Epidermal melanocyte (primary cell): ENCODE results near the gene KCNJ12.
"Not testable (repeated sequence)": the region's sequence is repeated elsewhere in the genome, so short reads cannot be mapped to it uniquely, and the experiment has no call there.

ENCODE experiments used
- DNase-seq: peaks from one replicate; pipeline ENCODE4 v3.0.0; 2011; ENCODE audit warnings: low spot score; ENCODE audit not compliant: insufficient read length

Gene KCNJ12

DNA sequence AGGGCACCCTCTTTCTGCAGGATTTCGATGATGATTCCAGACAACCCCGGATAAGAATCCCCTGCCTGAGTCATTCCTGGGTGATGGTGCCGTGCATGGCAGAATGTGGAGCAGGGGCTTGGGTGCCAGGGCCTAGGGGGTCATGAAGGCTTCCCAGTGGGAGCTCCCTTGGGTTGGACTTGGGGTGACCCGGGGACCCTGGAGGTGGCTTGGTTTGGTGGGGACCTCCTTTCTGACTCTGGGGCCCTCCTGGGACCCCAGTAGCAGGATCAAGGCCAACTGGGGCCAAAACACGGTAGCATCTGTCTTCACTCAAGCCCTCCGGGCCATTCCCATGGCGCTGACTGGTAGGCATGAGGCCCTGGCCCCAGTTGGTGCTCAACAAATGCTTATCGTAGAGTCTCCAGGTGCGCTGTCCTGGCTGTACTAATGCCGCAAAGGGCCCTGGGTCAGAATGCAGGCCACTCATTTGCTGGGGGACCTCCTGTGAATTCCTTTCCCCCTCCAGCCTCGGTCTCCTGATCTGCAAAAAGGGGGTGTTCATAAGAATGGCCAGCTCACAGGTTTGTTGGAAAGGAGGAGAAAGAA lies 44.4 kb downstream of the KCNJ12 start:
- DNase-seq, result not testable (repeated sequence)

DNA sequence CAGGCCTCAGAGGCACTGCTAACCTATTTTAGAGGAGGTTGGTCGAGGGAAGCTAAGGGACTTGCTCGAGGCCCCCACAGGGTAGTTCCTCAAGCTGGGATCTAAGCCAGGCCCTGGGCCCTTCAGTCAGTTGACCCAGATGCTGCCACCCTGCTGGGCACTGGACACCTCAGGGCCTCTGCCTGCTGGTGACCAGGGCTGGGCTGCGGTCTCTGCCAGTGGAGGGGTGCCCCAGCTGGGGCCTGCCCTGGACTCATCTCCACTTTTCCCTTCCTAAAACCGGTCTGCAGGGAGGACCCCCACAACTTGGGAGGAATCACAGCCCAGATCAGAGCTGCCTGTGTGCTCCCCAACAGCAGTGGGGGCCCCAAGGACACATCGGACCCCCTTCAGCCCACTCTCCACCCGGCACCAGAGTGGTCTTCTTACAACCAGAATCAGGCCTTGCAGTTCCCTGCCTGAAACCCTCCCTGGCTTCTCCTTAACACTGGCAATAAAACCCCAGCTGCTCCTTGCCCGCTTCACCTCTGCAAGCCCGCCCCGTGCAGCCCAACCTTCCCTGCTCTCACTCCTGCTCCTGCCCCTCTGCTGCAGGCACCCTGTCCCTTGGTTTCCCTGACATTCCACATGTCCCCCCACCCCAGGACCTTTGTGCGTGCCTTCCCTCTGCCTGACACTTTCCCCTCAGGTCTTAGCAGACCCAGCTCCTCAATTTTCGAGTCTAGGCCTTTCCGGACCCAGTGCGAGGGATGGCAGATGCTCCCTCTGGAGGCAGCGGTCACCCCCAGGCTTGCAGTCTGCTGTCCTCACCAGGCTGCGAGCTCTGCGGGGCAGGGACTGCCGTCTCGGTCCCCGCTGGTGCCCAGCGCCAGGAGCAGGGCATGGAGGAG lies 45.5 kb downstream of the KCNJ12 start:
- not testable (repeated sequence) for DNase-seq

- not testable (repeated sequence) for DNase-seq
Observed at GRCh38 chr17:21422311-21423189, 46.4 kb downstream of the KCNJ12 start.

GRCh38 chr17:21423190-21423493 lies 47.0 kb downstream of the KCNJ12 start:
- not testable (repeated sequence) for DNase-seq

DNA sequence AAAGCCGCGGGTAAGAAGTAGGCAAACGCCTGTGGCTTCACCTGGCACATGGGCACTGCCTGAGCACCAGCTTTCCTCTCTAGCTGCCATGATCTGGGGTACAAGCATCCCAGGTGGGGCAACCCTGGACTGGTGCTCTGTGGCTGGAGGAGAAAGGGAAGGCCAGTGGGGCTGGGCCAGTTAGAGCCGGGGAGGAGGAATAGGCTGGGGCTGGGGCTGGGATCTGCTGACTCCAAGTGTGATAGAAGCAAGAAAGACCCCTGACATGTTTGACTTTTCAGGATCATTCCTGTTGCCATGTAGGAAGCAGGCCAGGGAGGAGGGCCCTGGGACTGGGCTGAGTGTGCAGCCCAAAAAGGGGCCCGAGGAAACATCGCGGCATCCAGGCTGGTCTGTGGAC lies 48.5 kb downstream of the KCNJ12 start:
- DNase-seq, result not testable (repeated sequence)

DNA sequence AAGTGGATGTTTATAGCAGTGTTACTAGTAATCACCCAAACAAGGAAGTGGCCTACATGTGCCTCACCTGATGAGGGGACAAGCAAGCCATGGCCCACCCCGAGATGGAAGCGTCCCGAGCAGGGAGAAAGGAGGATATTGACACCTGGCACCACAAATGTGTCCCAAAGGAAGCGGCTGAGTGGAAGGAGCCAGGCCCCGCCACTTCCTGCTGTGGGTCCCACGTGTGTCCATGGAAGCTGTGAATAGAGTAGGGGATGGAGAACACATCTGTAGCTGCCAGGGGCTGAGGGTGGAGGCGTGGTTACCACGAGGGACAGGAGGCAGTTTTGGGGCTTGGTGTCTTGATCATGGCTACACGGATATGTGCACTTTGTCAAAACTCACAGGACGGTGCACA lies 49.2 kb downstream of the KCNJ12 start:
- DNase-seq, result no peak

DNA sequence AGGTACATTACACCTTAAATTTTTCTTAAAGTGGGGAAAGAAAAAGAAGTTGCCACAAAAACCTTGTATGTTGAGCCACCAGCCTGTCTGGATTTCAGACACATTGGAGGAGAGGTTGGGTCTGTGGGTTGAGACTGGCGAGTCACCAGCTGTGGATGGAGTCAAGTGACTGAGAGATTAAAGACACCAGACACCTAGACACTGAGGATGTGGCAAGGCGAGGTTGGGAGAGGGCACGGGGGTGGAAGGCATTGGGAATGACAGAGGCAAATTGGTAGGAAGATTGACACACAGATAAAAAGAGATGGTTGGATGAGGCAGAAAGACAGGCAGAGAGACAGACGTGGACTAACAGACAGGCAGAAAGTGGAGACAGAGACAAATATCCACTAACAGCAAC lies 49.6 kb downstream of the KCNJ12 start:
- DNase-seq, result no peak

DNA sequence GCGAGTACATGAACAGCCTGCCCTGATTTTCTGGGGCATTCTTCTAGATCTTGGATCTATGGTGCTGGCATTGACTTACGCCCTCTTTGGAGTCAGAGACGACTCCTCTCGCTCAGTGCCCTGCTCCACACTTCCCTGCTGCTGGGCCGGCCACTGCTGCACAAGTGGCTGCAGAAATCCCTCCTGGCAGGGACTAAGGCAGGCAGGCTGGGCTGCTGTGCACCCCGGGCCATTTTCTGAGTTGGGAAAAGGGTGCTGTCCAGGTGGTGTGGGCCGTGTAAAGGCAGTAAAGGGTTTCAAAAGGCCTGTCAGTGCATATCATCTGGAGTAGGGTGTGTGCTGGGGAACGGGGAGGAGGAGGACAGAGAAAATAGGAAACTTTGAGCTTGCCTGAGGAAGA lies 50.1 kb downstream of the KCNJ12 start:
- not testable (repeated sequence) for DNase-seq

DNA sequence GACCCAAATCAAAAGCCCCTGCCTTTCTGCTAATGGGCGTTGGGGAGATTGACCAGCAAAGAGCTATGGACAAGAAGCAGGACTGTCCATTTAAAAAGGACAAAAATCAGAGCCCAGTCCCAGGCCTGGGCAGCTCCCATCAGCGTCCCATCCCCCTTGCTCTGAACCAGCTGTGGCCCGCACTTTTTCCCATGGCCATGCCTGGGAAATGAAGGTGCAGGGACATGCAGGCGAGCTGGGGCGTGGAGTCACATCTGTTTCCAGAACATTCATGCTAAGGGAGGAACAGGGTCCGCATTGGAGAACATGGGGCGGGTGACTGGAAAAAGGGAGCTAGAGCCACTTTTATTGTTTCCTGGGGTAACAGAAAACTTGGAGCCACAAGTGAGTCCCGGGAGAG lies 50.7 kb downstream of the KCNJ12 start:
- DNase-seq, result not testable (repeated sequence)

DNA sequence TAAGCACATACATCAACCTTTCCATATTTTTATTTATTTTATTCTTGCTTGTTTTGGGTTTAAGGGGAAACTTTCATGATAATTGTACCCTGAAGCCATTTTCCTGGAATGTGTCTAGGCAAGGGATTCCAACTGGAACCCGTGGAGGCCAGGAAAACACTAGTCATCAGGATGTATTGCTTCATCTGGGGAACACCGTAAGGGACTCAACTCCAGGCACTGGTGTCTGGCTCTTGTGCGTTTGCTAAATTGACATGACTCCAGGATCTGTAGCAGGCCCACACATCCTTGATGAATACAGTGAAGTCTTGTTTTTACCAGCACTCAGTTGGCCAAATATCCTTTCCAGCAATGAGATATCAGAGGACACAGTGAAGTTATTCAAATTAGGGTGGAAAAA lies 51.6 kb downstream of the KCNJ12 start:
- DNase-seq, result not testable (repeated sequence)

GRCh38 chr17:21428752-21429424 lies 52.7 kb downstream of the KCNJ12 start:
- not testable (repeated sequence) for DNase-seq

DNA sequence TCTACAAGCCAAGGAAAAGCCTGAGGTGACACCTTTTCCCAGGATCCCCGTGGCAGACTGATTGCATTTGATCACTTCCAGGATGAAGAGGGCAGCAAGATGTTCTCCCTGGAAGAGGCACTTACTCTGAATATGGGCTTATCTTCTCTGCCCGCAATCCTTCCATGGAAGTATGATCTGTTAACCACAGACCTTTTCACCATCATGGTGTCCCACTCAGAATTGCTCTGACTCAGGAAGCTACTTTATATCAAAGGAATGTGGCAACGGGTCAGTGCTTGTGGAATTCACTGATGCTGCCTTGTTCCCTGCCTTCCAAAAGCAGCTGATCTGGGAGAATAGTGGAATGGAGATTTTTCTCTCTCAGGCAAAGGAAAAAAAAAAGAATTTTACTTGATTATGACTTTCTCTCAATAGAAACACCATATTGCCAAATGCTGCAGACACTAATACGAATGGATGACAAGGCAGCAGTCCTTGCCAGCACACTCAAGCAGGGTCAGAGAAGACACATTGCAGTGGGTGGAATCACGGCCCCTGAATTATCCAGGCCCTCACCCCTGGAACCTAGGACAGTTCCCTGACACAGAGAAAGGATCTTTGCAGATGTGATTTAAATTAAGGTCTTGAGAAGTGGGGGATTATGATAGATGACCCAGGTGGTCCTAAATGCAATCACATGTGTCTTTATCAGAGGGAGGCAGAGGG lies 53.9 kb downstream of the KCNJ12 start:
- not testable (repeated sequence) for DNase-seq

DNA sequence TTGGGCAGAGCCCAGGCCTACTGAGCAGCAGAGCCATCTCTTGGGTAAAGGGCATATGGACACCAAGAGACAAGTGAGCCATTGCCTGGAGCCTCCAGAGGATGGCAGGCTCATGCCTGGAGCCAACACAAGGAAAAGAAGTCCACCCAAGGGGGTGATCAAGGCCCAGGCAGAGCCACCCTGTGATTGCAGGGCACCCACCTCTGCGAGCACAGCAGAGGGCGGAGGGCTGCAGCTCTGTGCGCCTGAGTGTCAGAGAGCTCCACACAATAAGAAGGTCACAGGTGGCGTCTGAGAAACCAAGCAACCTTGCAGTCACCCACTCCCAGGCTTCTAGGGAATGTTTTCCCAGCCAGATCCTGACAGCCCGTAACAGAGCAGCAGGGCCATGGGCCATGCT lies 57.8 kb downstream of the KCNJ12 start:
- not testable (repeated sequence) for DNase-seq

- not testable (repeated sequence) for DNase-seq
Observed at GRCh38 chr17:21434976-21435375, 58.8 kb downstream of the KCNJ12 start.

GRCh38 chr17:21436481-21436880 lies 60.3 kb downstream of the KCNJ12 start:
- not testable (repeated sequence) for DNase-seq

DNA sequence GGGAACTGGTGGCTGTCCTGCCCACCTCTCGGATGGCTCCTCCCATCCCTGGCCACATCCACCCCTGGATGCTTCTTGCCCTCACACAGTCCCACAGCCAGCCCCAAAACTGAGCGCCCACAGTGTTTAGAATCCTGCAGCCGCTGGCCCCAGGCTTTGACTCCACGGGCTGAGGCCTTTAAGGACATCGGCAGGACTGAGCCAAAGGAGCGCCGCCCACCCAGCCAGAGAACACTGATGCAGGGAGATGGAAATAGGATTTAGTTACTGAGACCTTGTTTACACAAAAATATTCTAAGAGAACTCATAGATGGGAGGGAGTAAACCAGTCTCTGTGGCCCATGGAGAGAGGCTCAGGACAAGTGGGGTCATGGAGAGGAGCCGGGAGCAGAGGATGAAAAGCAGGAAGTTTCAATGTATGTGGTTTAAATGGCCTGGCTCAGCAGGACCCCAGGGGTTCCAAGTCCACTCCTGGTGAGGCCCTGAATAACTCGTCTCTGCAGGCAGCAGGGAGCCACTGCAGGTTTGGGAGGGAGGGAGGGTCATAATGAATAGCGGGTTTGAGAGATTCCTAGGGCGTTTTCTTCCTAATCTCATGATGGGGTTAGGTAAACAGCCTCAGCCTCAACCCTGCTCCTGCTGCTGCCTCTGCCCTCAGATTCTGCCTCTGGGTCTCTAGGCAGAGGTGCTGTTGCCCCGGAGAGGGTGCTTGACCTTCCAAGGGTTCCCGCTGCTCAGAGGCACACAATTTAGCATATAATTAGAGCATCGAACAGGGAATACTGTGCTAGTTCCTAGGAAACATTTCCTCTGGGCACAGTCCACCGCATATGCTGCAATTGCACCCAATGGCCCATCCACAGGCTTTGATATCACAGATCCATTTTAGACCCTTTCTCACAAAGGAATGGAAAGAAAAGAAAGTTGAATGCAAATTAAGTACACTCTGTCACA lies 61.0 kb downstream of the KCNJ12 start:
- DNase-seq, result not testable (repeated sequence)

DNA sequence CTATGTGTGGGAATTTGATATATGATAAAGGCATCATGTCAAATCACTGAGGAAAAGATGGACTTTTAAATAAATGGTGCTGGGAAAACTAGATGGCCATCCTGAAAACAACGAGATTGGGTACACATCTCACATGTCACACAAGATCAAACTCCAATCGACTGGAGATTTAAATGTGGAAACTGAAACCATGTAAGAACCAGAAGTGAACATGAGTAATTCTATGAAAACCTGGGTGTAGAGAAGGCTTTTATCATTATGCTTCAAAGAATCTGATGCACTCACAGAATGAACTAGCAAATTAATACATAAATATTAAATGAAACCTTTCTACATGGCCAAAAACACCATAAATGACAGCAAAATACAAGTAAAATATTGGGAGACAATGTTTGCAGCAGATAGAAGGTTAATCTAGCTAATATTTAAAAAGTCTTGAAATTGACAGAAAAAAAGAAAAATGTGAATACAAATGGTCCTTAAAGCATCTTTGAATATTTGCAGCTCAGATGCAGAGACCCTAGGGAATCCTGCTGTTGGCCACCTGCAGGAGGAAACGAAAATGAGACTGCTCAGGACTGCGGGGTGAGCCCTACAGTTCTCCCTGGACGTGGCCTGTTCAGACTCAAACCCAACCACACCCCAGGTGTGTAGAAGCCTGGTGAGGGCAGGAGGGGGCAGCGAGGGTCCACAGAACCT lies 62.3 kb downstream of the KCNJ12 start:
- DNase-seq, result not testable (repeated sequence)

GRCh38 chr17:21439015-21439336 lies 62.8 kb downstream of the KCNJ12 start:
- not testable (repeated sequence) for DNase-seq

DNA sequence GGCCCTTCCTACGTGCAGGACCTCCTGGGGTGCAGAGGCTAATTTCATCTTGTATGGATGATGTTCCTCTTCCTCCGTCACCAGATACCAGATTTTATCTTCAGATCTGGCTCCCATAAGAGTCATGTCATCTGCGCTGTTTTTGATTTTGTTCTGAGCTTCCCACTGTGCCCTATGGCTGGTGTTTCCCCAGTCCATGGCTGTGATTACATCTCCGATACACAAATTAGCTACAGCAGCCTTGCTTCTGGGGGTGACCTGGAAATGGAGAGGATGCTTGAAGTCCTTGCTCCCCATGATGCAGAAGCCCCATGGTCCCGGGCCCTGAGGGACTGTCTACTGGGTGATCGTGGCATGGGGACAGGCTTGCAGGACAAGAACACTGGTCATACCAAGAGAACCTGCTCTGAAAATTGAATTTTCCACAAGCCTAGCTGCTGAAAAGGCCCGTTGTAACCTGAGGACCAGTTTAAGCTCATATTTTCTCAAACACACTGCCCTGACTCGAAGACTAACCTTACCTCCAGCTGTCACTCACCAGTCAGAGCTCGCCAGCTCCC lies 69.0 kb downstream of the KCNJ12 start:
- DNase-seq, result no peak
